ENCODE data around the gene NOL4L. TPM values are rescaled to one million over a fixed set of nuclear protein-coding genes. Genes with fewer than 3 reads are reported as not detected.

The NOL4L gene
- total RNA-seq, 4 donors from 2014 or later, result 5.8 to 19.4 (median 12.8) TPM

DNA sequence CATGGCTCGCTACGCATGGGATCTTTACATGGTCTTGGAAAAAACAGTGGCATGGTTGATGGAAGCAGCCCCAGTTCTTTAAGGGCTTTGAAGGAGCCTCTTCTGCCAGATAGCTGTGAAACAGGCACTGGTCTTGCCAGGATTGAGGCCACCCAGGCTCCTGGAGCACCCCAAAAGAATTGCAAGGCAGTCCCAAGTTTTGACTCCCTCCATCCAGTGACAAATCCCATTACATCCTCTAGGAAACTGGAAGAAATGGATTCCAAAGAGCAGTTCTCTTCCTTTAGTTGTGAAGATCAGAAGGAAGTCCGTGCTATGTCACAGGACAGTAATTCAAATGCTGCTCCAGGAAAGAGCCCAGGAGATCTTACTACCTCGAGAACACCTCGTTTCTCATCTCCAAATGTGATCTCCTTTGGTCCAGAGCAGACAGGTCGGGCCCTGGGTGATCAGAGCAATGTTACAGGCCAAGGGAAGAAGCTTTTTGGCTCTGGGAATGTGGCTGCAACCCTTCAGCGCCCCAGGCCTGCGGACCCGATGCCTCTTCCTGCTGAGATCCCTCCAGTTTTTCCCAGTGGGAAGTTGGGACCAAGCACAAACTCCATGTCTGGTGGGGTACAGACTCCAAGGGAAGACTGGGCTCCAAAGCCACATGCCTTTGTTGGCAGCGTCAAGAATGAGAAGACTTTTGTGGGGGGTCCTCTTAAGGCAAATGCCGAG lies 148.8 kb downstream of the NOL4L start:
- peaks cover 0 to 17% (median 0%) of the 10 kb centered on the region in 4 donors for H3K4me1 ChIP-seq
- H3K27me3 ChIP-seq, result no peaks in the 10 kb centered on the region
- H3K27ac ChIP-seq (replicated peaks in 1 of 4), result no peak overlapping the region
- 98% methylated on average over 8 of the region's 11 CpGs for WGBS
- intact Hi-C loops (cut with DNase I), result no loop called here
- TF ChIP-seq, protein P1, sequence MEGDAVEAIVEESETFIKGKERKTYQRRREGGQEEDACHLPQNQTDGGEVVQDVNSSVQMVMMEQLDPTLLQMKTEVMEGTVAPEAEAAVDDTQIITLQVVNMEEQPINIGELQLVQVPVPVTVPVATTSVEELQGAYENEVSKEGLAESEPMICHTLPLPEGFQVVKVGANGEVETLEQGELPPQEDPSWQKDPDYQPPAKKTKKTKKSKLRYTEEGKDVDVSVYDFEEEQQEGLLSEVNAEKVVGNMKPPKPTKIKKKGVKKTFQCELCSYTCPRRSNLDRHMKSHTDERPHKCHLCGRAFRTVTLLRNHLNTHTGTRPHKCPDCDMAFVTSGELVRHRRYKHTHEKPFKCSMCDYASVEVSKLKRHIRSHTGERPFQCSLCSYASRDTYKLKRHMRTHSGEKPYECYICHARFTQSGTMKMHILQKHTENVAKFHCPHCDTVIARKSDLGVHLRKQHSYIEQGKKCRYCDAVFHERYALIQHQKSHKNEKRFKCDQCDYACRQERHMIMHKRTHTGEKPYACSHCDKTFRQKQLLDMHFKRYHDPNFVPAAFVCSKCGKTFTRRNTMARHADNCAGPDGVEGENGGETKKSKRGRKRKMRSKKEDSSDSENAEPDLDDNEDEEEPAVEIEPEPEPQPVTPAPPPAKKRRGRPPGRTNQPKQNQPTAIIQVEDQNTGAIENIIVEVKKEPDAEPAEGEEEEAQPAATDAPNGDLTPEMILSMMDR (IDR thresholded peaks at IDR 0.05), result no peak
- TF ChIP-seq EP300 (IDR thresholded peaks at IDR 0.05) (no peak), POLR2AphosphoS5 (IDR thresholded peaks at IDR 0.05) (no peak)
- H3K9me3 ChIP-seq, result no peaks in the 10 kb centered on the region
- H3K36me3 ChIP-seq, result peaks cover 63 to 99% (median 92%) of the 10 kb centered on the region in 4 donors
- DNase-seq (ENCODE audit: extremely low spot score), result no peak
- no peak overlapping the region for H3K4me3 ChIP-seq

DNA sequence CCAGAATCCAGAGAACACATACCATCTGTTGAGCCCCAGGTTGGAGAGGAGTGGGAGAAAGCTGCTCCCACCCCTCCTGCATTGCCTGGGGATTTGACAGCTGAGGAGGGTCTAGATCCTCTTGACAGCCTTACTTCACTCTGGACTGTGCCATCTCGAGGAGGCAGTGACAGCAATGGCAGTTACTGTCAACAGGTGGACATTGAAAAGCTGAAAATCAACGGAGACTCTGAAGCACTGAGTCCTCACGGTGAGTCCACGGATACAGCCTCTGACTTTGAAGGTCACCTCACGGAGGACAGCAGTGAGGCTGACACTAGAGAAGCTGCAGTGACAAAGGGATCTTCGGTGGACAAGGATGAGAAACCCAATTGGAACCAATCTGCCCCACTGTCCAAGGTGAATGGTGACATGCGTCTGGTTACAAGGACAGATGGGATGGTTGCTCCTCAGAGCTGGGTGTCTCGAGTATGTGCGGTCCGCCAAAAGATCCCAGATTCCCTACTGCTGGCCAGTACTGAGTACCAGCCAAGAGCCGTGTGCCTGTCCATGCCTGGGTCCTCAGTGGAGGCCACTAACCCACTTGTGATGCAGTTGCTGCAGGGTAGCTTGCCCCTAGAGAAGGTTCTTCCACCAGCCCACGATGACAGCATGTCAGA lies 149.6 kb downstream of the NOL4L start:
- Histone ChIP-seq H3K27me3 (no peaks in the 10 kb centered on the region), H3K9me3 (no peaks in the 10 kb centered on the region), H3K4me1 (peaks cover 0 to 17% (median 0%) of the 10 kb centered on the region in 4 donors), H3K4me3 (no peak overlapping the region), H3K27ac (replicated peaks in 1 of 4) (no peak overlapping the region), H3K36me3 (peaks cover 70 to 99% (median 94%) of the 10 kb centered on the region in 4 donors)
- WGBS, result 99% methylated on average over 11 of the region's 12 CpGs
- intact Hi-C loops (cut with DNase I), result no loop called here
- TF ChIP-seq POLR2AphosphoS5 (IDR thresholded peaks at IDR 0.05) (no peak), EP300 (IDR thresholded peaks at IDR 0.05) (no peak), POLR2A (IDR thresholded peaks at IDR 0.05; ENCODE audit: low read depth) (no peak)
- TF ChIP-seq, protein P1 (IDR thresholded peaks at IDR 0.05), result no peak
- DNase-seq (ENCODE audit: extremely low spot score), result peak; percentile 55

DNA sequence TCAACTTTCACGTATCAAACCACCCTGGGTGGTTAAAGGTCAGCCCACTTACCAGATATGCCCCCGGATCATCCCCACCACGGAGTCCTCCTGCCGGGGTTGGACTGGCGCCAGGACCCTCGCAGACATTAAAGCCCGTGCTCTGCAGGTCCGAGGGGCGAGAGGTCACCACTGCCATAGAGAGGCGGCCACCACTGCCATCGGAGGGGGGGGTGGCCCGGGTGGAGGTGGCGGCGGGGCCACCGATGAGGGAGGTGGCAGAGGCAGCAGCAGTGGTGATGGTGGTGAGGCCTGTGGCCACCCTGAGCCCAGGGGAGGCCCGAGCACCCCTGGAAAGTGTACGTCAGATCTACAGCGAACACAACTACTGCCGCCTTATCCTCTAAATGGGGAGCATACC lies 150.7 kb downstream of the NOL4L start:
- H3K27me3 ChIP-seq, result no peaks in the 10 kb centered on the region
- WGBS, result 91% methylated on average over 7 of the region's 19 CpGs
- TF ChIP-seq EP300 (IDR thresholded peaks at IDR 0.05), result no peak
- TF ChIP-seq, protein P1 (IDR thresholded peaks at IDR 0.05), result no peak
- no peak for TF ChIP-seq POLR2A (IDR thresholded peaks at IDR 0.05; ENCODE audit: low read depth)
- TF ChIP-seq POLR2AphosphoS5 (IDR thresholded peaks at IDR 0.05), result no peak
- peaks cover 0 to 17% (median 0%) of the 10 kb centered on the region in 4 donors for H3K4me1 ChIP-seq
- intact Hi-C loops (cut with DNase I), result no loop called here
- peaks cover 81 to 100% (median 99%) of the 10 kb centered on the region in 4 donors for H3K36me3 ChIP-seq
- DNase-seq (ENCODE audit: extremely low spot score), result peak; percentile 64
- H3K27ac ChIP-seq (replicated peaks in 1 of 4), result peak overlapping the region in 1 of 4 donors; percentile 42
- H3K4me3 ChIP-seq, result no peak overlapping the region
- H3K9me3 ChIP-seq, result no peaks in the 10 kb centered on the region

DNA sequence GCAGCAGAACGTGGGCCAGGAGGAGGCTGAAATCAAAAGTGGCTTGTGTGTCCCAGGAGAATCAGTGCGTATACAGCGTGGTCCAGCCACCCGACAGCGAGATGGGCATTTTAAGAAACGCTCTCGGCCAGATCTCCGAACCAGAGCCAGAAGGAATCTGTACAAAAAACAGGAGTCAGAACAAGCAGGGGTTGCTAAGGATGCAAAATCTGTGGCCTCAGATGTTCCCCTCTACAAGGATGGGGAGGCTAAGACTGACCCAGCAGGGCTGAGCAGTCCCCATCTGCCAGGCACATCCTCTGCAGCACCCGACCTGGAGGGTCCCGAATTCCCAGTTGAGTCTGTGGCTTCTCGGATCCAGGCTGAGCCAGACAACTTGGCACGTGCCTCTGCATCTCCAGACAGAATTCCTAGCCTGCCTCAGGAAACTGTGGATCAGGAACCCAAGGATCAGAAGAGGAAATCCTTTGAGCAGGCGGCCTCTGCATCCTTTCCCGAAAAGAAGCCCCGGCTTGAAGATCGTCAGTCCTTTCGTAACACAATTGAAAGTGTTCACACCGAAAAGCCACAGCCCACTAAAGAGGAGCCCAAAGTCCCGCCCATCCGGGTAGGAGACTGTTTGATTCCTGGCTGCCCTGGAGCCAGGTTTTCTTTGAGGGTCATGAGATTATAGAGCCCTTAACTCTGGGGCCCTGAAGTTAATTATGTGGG lies 151.7 kb downstream of the NOL4L start:
- 73% methylated on average over 20 of the region's 20 CpGs for WGBS
- peak overlapping the region in 2 of 4 donors; percentile 47 to 52 for H3K27ac ChIP-seq (replicated peaks in 1 of 4)
- peak; percentile 89 for DNase-seq (ENCODE audit: extremely low spot score)
- intact Hi-C loops (cut with DNase I), result no loop called here
- no peaks in the 10 kb centered on the region for H3K27me3 ChIP-seq
- peaks cover 0 to 17% (median 0%) of the 10 kb centered on the region in 4 donors for H3K4me1 ChIP-seq
- no peaks in the 10 kb centered on the region for H3K9me3 ChIP-seq
- H3K4me3 ChIP-seq, result no peak overlapping the region
- H3K36me3 ChIP-seq, result peaks cover 86 to 100% (median 100%) of the 10 kb centered on the region in 4 donors
- TF ChIP-seq POLR2AphosphoS5 (IDR thresholded peaks at IDR 0.05) (peak in 1 of 2 donors; percentile 24), POLR2A (IDR thresholded peaks at IDR 0.05; ENCODE audit: low read depth) (no peak)

DNA sequence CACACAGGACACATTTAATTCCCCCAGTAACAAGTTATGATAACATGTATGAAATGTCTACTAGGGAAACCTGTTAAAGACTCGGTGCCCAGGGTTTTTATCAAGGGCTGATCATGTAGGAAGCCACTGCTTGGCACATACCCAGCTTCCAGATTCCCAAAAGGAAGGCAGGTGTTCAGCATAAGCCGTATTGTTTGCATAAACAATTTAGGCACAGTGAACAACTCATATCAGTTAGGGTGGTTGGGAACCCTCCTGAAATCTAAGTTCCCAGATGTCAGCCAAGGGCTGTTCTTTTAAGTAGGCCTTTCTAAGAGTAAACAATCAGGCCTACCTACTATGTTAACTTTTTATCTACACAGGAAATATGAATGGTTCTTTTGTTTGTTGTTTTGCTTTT lies 152.9 kb downstream of the NOL4L start:
- Histone ChIP-seq H3K27me3 (no peaks in the 10 kb centered on the region), H3K27ac (replicated peaks in 1 of 4) (no peak overlapping the region), H3K9me3 (no peaks in the 10 kb centered on the region), H3K4me1 (peaks cover 0 to 17% (median 0%) of the 10 kb centered on the region in 4 donors), H3K4me3 (no peak overlapping the region), H3K36me3 (peaks cover 87 to 96% (median 95%) of the 10 kb centered on the region in 4 donors)
- DNase-seq (ENCODE audit: extremely low spot score), result no peak
- 82% methylated on average over 2 of the region's 2 CpGs for WGBS
- intact Hi-C loops (cut with DNase I), result no loop called here
- no peak for TF ChIP-seq EP300 (IDR thresholded peaks at IDR 0.05)
- TF ChIP-seq POLR2AphosphoS5 (IDR thresholded peaks at IDR 0.05), result no peak
- TF ChIP-seq POLR2A (IDR thresholded peaks at IDR 0.05; ENCODE audit: low read depth), result no peak
- TF ChIP-seq, protein P1 (IDR thresholded peaks at IDR 0.05), result no peak
